Activated CD4-positive, alpha-beta T cell treated with anti-CD3 and anti-CD28 coated beads, Interleukin-2, amount 50 U/mL, for 1 hour (primary cell): ENCODE data around the gene KCTD20.
"Not testable (repeated sequence)": the region's sequence is repeated elsewhere in the genome, so short reads cannot be mapped to it uniquely, and the experiment has no call there.

ENCODE experiments used
- DNase-seq: peaks from one replicate; pipeline ENCODE4 v3.0.0-alpha.2; 2020

The KCTD20 gene

DNA sequence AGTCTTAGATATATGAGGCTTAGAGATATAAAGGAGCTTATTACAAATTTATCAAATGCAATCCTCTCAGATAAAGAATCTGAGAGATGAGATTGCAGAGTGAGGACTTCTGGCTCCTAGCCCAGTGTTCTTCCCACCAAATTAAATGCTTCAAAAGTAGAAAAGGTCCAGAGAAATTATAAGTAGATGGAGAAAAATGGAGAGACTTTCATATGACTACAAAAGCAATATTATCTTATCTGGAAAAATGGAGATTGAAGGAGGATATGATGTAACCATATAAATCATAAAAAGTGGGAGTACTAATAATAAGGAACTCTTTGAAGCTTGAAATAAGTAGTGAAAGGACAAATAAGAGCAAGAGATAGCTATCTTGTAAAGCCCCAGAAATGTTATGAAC lies 2.8 kb downstream of the KCTD20 start:
- no peak for DNase-seq

DNA sequence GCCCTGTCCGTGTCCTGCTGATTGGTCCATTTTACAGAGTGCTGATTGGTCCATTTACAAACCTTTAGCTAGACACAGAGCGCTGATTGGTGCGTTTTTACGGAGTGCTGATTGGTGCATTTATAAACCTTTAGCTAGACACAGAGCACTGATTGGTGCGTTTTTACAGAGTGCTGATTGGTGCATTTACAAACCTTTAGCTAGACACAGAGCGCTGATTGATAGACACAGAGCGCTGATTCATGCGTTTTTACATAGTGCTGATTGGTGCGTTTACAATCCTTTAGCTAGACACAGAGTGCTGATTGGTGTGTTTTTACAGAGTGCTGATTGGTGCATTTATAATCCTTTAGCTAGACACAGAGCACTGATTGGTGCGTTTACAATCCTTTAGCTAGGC lies 6.4 kb downstream of the KCTD20 start:
- DNase-seq, result not testable (repeated sequence)

DNA sequence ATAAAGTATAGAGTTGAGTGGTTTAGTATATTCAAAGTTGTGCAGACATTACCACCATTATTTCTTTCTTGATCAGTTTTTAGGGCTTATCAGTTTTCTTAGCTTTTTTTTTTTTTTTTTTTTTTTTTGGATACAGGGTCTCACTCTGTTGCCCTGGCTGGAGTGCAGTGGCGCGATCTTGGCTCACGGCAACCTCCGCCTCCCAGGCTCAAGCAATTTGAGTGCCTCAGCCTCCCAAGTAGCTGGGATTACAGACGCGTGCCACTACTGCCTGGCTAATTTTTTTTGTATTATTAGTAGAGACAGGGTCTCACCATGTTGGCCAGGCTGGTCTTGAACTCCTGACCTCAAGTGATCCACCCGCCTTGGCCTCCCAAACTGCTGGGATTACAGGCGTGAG lies 10.1 kb downstream of the KCTD20 start:
- not testable (repeated sequence) for DNase-seq

DNA sequence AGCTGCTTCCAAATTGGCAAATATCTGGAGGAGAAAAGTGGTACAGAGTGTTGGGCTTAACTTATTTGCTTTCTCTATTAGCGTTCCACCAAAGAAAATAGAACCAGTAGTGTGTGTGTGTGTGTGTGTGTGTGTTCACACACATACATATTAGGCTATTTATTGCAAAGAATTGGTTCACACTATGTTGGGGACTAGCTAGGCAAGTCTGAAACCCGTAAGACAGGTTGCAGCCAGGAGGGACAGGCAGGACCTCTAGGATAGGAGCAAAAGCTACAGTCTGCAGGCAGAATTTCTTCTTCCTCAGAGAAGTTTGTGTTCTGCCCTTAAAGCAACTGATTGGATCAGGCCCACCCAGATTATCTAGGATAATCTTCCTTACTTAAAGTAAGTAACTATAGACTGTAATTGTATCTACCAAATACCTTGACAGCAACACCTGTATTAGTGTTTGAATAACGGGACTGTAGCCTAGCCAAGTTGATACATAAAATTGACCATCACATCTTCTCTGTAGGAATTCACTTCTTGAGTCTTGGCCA lies 12.8 kb downstream of the KCTD20 start:
- DNase-seq, result no peak

DNA sequence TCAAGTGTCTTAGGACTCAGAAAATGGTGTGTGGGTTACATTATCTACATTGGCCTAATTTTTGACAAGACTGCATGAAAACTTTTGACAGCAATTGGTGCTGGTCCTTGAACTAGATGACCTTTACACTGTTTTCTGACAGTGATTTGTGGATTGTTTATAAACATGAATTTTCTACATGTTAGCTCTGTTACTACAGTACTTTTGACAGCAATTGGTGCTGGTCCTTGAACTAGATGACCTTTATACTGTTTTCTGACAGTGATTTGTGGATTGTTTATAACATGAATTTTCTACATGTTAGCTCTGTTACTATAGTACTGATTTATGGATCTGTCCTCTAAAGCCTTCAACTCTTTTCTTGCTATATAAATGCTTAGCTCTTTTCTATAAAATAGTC lies 16.7 kb downstream of the KCTD20 start:
- DNase-seq, result no peak

DNA sequence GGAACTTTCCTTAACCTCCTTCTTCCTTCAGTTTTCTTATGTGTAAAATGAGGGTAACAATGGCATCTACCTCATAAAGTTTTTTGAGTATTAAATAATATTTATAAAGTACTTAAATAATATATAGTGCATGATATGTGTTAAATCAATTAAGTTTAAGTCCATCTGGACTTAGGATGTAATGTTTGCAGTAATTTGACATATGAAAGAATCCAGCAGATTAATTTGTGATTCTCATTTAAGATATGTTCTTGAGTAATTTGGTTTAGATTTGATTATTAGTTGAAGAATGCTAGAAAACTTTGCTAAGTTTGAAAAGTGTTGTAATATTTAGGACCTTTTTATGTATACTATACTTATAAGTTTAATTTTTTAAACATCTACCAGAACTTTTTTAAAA lies 18.1 kb downstream of the KCTD20 start:
- DNase-seq, result no peak

DNA sequence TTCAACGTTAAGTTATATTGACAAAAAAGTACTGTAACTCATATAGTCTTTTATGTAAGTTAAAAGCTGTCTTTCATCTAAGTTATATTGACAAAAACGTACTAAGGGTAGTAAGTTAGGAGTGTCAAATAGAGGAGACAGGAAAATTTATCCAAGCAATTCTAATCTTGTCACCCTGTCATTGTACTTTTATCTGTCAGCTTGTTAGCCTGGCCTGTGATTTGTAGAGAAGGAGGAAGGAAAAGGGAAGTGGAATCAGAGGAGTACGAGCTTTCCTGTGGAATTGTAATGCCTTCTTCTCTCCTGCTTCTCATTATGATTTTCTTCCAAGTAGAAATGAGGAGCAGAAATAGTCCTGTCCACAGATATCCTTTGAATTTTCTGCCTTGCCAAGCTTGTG lies 18.8 kb downstream of the KCTD20 start:
- no peak for DNase-seq

DNA sequence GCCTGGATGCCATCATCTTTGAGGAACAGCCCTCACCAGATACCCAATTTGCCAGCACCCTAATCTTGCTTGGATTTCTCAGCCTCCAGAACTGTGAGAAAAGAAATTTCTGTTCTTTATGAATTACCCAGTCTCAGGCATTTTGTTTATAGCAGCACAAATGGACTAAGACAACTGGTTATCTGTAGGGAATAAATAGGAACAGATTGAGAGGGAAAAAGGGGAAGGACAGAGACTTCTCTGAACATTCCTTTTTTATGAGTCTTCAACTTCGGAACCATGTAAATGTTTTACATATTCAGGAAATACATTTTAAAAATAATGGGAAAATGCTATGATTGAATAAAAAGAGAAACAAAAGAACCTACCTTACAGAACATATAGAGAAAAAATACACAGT lies 20.9 kb downstream of the KCTD20 start:
- no peak for DNase-seq

DNA sequence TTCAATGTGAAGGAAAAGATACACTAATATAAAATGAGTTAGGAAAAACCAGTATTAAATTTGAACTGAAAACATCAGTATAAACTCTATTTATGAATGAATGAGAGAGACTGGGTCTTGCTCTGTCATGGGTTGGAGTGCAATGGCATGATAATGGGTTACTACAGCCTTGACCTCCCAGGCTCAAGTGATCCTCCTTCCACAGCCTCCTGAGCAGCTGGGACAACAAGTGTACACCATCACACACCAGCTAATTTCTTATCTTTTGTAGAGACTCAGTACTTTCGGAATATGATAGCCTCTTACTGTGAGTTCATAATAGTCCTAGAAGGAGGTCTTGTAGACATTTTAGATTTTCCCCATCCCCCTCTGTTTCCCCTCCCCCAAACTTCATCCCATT lies 21.4 kb downstream of the KCTD20 start:
- DNase-seq, result no peak

DNA sequence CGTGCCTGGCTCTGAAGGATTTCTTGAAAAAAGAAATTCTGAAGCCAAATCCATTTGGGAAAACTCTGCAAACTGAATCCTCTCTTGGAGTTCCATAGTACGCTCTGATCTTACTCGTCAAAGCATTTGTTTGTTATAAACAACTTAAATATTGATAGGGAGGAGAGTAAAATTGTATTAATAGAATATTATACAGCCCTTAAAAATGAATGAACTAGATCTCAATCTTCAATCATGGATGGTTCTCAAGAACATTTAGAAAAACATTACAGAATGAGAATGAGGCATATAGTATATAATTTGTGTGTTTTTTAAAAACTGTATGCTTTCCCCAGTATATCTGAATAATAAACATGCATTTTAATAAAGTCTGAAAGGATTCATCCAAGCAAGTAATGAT lies 24.8 kb downstream of the KCTD20 start:
- no peak for DNase-seq

DNA sequence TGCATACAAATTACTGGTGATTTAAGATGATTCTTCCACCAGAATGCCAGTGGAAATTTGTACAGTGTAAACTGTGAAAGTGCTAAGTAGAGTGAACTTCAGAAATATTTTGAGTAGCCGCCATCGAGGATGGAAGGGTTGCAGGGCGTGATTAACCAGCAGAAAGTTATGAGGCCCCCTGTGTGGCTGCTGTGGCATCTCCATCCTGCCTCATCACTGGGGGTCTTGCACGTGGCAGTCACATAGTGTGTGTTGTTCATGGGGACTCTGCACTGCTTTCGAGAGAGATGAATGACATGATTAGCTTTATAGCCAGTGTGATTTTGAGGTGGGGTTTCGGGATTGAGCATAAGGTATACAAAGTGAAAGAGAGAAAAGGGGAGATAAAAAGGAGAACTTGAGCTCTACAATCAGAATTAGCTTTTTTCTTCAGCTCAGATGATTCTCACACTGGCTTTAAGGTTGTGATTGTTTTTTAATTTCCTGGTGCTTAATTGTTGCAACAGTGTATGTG lies 26.4 kb downstream of the KCTD20 start:
- DNase-seq, result no peak

DNA sequence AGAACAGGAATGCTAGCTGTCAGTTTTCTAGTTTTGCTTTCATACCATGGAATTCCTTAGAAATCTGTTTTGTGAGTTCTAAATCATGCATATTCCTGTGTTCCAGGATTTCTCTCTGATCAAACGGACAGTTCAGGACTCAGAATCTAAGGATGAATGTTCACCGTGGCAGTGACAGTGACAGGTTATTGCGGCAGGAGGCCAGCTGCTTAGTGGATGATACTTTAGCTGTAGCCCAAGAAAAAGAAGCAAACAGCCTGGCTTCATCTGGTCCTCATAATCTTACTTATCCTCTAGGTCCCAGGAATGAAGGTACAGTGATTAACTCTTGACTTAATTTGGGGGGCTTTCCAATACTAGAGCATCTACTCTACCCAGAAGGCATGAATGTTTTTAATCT lies 27.1 kb downstream of the KCTD20 start:
- no peak for DNase-seq

DNA sequence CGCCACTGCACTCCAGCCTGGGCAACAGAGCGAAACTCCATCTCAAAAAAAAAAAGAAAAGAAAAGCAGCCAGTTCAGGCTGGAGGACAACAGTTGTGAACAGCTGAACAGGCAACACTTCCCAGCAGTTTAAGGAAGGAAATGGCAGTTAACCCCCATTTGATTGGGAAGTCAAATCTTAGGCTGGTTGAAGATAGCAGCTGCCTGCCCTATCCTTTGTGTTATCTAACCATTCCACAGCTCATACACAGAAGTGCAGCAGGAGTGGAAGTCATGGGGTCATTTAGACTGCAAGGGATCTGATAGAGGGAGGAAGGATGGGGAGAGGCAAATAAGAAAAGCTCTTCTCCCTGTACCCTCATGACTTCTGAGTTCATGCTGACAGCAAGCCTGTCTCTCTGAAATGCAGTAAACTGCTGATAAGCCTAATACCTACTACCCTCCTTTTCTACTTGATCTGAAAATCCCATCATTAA lies 35.3 kb downstream of the KCTD20 start:
- no peak for DNase-seq

DNA sequence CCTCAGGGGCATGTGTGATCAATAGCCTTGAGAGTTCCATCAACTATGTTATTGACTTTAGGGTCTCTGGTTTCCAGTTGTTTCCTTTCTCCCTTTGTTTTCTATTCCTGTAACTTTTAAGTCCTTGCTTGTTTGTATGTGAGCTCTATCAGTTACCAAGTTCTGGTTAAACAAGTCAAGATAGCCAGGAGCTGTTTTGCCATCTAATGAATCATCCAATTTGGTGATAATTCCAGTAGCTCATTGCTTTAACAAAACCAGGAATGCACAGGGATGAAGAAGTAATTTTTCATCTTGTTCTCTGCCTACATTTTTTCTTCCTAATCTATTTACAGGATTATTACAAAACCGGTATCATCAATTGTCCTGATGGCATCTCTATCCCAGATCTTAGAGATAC lies 36.5 kb downstream of the KCTD20 start:
- DNase-seq, result no peak

DNA sequence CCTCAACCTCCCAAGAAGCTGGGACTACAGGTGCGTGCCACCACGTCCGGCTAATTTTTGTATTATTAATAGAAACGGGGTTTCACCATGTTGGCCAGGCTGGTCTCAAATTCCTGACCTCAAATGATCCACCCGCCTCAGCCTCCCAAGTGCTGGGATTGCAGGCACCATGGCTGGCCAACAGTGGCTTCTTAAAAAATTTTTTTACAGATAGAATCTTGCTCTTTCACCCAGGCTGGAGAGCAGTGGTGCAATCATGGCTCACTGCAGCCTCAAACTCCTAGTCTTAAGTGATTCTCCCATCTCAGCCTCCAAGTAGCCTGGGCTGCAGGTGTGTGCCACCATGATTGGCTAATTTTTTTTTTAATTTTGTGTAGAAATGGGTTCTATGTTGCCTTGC lies 40.5 kb downstream of the KCTD20 start:
- DNase-seq, result not testable (repeated sequence)

DNA sequence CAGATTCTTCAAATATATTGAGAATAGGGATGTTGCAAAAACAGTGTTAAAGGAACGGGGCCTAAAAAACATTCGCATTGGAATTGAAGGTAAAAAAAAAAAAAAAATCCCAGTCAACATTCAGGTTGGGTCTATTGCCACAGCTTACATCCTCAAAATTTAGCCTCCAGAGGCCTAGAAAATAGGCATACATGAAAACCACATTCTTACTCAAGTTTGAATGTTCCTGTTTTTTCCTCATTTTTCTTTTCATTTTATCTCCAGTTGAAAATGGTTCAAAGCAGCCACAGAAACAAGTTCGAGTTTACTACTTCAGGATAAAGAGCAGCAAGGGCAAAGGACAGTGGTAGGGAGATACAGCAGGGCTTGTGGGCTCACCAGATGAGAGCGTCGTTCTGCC lies 41.9 kb downstream of the KCTD20 start:
- no peak for DNase-seq

DNA sequence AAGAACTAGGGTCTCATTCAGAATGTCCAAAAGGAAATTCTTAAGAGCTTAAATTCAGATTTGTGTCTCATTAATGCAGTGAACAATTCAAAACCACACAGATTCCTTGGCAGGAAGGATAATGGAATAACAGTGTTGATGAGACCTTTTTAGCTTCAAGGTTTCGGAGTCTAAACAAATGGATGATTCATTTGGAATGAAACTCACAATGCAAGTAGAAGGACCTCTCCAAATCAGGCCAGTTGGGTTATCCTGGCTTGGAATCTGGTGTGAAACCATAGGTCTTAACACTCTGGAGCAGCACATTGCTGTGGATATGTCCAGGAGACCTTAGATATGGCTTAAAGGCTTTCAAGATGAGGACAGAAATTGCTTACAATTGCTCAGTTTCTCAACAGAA lies 44.9 kb downstream of the KCTD20 start:
- no peak for DNase-seq

DNA sequence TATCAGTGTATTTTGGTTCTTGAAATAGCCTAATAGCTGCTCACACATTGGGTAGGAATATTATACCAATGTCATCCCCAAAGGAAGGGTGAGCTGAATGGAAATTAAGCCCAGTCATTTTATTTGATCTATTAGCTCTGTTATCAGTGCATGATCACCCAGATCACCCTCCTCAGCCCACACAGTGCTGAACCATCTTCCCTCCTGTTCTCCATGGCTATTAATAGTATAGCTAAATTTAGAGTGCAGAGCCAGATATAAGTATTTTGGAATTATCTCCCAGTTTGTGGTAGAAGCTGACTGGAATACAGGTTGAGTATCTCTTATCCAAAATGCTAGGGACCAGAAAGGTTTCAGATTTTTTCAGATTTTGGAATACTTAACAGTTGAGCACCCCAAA lies 45.4 kb downstream of the KCTD20 start:
- DNase-seq, result no peak

DNA sequence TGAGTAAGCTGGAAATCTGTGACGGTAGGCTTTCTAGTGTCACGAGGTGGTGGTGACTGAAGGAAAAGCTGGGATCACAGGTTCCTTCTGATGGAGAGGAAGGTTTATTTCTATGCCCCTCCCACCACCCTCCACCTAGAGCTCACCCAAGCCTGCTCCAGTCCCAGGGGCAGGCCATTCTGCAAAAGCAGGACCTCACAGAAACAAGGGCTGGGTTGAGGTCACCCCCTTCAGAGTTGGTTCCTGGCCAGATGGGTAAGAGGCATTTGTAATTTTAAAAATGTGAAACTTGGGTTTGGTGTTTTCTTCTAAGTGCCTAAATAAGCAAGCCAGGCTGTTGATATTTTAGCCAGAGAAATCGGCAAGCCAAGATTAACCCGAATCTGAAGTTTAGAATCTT lies 46.6 kb downstream of the KCTD20 start:
- DNase-seq, result no peak

DNA sequence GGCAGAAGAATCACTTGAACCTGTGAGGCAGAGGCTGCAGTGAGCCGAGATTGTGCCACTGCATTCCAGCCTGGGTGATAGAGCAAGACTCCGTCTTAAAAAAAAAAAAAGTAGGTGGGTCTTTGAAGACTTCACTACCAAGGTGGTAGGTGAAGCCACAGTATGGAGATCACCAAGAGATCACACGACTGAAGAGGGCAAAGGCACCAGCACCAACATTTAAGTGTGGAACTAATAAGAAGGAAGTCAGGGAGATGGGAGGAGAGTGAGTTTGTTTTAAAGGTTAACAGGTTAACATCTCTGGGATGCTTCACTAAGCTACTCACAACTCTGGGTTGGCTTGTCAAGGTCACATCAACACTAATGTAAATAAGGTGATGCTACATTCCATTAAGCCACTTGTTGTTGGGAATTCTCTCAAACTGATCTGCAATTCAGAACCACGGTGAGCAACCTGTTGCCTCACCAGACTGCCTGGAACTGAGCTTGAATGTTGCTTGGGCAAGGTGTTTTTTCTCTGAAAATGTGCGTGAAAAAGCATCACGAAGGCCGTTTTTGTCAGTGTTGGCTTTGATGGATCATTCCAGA lies 48.7 kb downstream of the KCTD20 start:
- no peak for DNase-seq

DNA sequence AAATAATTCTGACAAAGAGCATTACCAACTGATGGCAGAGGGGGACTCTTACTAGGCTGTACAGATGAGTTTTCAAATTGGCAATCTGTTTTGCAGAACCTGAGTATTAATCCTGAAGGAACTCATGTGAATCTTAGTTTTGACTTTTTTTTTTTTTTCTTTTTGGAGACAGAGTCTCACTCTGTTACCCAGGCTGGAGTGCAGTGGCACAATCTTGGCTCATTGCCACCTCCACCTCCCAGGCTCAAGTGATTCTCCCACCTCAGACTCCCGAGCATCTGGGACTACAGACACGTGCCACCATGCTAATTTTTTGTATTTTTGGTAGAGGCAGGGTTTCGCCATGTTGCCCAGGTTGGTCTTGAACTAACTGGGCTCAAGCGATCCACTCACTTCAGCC lies 49.3 kb downstream of the KCTD20 start:
- DNase-seq, result no peak

DNA sequence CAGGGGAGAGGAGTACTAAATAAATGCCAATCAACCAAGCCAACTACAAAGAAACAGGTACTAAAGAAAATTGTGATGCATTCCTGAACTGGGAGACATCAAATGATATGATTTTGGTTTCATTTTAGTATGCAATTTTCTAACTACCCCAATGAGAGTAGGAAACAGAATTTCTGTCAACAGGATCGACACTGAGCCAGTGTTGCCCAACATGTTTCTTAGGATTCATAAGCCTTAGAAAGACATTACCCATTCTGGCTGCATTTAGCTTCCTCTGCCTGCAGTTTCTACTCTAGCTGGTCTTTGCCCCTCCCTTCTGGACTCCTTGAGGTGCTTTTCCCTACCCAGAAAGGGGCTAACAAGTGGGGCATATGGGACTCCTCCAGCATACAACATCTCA lies 49.8 kb downstream of the KCTD20 start:
- no peak for DNase-seq

DNA sequence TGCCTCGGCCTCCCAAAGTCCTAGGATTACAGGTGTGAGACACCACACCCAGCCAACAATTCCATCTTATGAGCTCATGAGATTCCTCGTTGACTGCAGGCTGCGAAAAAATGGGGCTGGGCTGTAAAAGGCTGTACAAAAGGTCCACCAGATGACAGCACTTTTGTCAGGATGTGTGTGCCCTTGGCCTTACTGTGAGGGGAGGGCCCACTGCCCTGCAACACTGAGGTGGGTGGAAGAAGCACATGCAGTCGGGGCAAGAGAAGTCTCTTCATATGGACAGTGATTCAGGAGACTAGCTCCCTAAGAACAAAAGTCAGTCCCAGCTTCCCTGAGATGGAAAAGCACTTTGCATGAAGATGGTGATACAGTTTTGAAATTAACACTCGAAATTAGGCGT lies 50.5 kb downstream of the KCTD20 start:
- DNase-seq, result no peak

DNA sequence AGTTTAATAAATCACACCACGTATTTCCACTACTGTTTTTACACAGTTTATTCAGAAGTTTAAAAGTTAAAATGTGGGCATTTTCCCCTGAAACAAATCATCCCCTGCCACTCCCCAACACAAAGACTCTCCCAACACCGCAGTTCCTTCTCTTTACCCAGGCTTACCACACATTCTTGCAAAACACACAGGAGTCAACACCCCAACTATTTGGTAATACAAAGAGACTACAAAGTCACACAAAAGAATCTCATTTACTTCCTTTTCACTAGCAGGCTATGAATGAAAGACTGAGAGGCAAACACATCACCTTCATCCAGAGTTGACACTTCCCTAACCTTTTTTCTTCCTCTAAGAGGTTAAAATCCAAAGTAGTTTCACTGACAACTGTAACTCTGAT lies 51.1 kb downstream of the KCTD20 start:
- DNase-seq, result no peak

DNA sequence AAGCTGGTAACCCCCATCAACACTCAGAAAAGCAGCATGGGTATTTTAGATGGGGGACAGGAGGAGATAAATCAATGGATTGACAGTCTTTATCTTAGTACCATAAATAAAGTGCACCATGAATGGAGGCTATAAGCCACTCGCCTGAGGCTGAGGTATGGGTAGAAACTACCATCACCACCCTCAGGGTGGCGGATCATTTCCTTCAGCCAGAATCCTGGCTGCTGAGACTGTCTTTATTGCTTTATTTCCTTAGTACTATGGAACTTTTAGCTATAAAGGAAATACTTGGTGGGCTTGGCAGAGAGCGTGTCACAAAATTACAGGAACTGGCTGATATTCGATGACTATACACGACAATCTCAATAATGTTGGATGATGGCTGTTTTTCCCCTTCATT lies 52.3 kb downstream of the KCTD20 start:
- DNase-seq, result no peak
